Measurements from ENCODE around the gene ANXA8.

- no peak for TF ChIP-seq YY1 (IDR thresholded peaks at IDR 0.05; ENCODE audit: insufficient read depth, insufficient read length)
- TF ChIP-seq ZNF274 (IDR thresholded peaks at IDR 0.05; ENCODE audit: low read depth, low read length), result no peak
- no peak for TF ChIP-seq SUZ12 (IDR thresholded peaks at IDR 0.05; ENCODE audit: extremely low read depth, insufficient read depth, insufficient read length)
Observed at GRCh38 chr10:47447209-47447608, 36.7 kb downstream of the ANXA8 start.
